Hepatocyte (in vitro differentiated cells): ENCODE results near the gene MAP2. TPM values are rescaled to one million over a fixed set of nuclear protein-coding genes. Genes with fewer than 3 reads are reported as not detected.

Source experiments
- DNase-seq: peaks from one replicate; pipeline ENCODE4 v3.0.0-alpha.2; 2016; ENCODE audit warnings: low spot score
- H2AFZ ChIP-seq: fragments of 200-600 bp; sonication (generic); 2 replicates; pipeline ENCODE4 v1.6.0; 2016; ENCODE audit warnings: antibody characterized with exemption, mild to moderate bottlenecking
- H3K27ac ChIP-seq: fragments of 200-600 bp; sonication (generic); 2 replicates; pipeline ENCODE4 v1.5.1; 2016; ENCODE audit warnings: mild to moderate bottlenecking
- H3K27me3 ChIP-seq: fragments of 200-600 bp; sonication (generic); 2 replicates; pipeline ENCODE4 v1.6.1; 2016
- H3K36me3 ChIP-seq: fragments of 200-600 bp; sonication (generic); replicated peaks from 2 replicates; pipeline ENCODE4 v1.5.1; 2016; ENCODE audit warnings: low read depth; ENCODE audit not compliant: insufficient read depth
- H3K4me1 ChIP-seq: fragments of 200-600 bp; sonication (generic); 2 replicates; pipeline ENCODE4 v1.5.1; 2016; ENCODE audit warnings: mild to moderate bottlenecking, moderate library complexity; ENCODE audit not compliant: insufficient read depth
- H3K4me2 ChIP-seq: fragments of 200-600 bp; sonication (generic); 2 replicates; pipeline ENCODE4 v1.6.0; 2016
- H3K4me3 ChIP-seq: fragments of 200-600 bp; sonication (generic); 2 replicates; pipeline ENCODE4 v1.5.1; 2016; ENCODE audit warnings: mild to moderate bottlenecking
- H3K79me2 ChIP-seq: fragments of 200-600 bp; sonication (generic); 2 replicates; pipeline ENCODE4 v1.6.0; 2017; ENCODE audit warnings: mild to moderate bottlenecking
- H3K9me2 ChIP-seq: fragments of 200-600 bp; sonication (generic); replicated peaks from 2 replicates; pipeline ENCODE4 v1.6.0; 2017; ENCODE audit warnings: mild to moderate bottlenecking; ENCODE audit not compliant: insufficient read depth
- H3K9me3 ChIP-seq: fragments of 200-600 bp; sonication (generic); 2 replicates; pipeline ENCODE4 v1.5.1; 2016; ENCODE audit warnings: low read depth, mild to moderate bottlenecking
- H4K20me1 ChIP-seq: fragments of 200-600 bp; sonication (generic); 2 replicates; pipeline ENCODE4 v1.6.0; 2016; ENCODE audit warnings: mild to moderate bottlenecking; ENCODE audit not compliant: insufficient read depth, poor library complexity, severe bottlenecking
- EZH2 ChIP-seq: fragments of 200-600 bp; sonication (generic); IDR thresholded peaks from 2 replicates; pipeline ENCODE4 v1.6.1; 2016; ENCODE audit warnings: antibody characterized with exemption, mild to moderate bottlenecking, borderline replicate concordance
- EZH2phosphoT487 ChIP-seq: fragments of 200-600 bp; sonication (generic); IDR thresholded peaks from one replicate; pipeline ENCODE4 v1.6.1; 2018; ENCODE audit warnings: antibody characterized with exemption, mild to moderate bottlenecking, low read depth, moderate library complexity; ENCODE audit not compliant: unreplicated experiment, severe bottlenecking
- whole genome bisulfite sequencing: methylation state at CpG from one replicate; pipeline ENCODE4 v1.1.6; 2016; ENCODE audit warnings: low lambda C conversion rate; ENCODE audit errors: missing lambda C conversion rate; 5-methylcytosine and 5-hydroxymethylcytosine counted together
- polyA plus RNA-seq: library from polyadenylated mRNA; unstranded; fragments of >200 nt; fragmentation: Nextera tagmentation; extraction: Ambion mirVana; gene quantifications from 2 replicates; pipeline ENCODE4 v1.2.1, GENCODE V29; 2016
- total RNA-seq: library from RNA; depleted of rRNA; stranded (reverse); fragments of >200 nt; gene quantifications from 2 replicates; pipeline ENCODE4 v1.2.3, GENCODE V29; 2014
- TF ChIP-seq, protein P1 (sequence below): fragments of 200-600 bp; sonication (generic); IDR thresholded peaks from 2 replicates; pipeline ENCODE4 v1.5.1; 2016; ENCODE audit warnings: antibody characterized with exemption, mild to moderate bottlenecking; ENCODE audit not compliant: poor library complexity

The MAP2 gene
- total and polyA plus RNA-seq, 2 experiments from 2014 or later: 4.6 to 5.8 TPM

DNA sequence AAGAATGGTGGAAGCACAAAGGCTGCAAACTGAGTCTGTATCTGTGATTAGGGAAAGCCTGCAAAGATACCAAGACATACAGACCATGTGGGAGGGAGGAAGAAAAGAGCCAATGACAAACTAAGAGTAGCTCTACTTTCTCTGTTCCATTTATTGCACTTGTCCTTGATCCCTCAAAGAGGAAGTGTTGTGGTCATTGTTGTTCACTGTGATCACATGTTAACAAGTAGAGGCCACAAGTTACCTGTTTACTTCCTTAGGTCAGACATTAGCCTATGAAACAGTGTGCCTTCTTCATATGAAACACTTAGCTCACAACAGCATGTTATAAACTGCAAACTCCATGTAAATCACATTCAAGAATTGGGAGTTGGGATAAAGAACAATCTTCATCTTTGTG lies 32.6 kb downstream of the MAP2 start:
- no peaks in the 10 kb centered on the region for H3K27me3 ChIP-seq
- H4K20me1 ChIP-seq: no peaks in the 10 kb centered on the region
- H3K9me2 ChIP-seq: no peaks in the 10 kb centered on the region
- H3K9me3 ChIP-seq: no peaks in the 10 kb centered on the region
- H3K4me3 ChIP-seq: no peak overlapping the region
- H3K36me3 ChIP-seq: no peaks in the 10 kb centered on the region
- H3K4me2 ChIP-seq: no peak overlapping the region
- H3K4me1 ChIP-seq: no peaks in the 10 kb centered on the region
- H2AFZ ChIP-seq: no peak overlapping the region
- no peak for DNase-seq
- H3K27ac ChIP-seq: no peak overlapping the region
- TF ChIP-seq EZH2phosphoT487 (no peak), EZH2 (no peak)
- TF ChIP-seq, protein P1, sequence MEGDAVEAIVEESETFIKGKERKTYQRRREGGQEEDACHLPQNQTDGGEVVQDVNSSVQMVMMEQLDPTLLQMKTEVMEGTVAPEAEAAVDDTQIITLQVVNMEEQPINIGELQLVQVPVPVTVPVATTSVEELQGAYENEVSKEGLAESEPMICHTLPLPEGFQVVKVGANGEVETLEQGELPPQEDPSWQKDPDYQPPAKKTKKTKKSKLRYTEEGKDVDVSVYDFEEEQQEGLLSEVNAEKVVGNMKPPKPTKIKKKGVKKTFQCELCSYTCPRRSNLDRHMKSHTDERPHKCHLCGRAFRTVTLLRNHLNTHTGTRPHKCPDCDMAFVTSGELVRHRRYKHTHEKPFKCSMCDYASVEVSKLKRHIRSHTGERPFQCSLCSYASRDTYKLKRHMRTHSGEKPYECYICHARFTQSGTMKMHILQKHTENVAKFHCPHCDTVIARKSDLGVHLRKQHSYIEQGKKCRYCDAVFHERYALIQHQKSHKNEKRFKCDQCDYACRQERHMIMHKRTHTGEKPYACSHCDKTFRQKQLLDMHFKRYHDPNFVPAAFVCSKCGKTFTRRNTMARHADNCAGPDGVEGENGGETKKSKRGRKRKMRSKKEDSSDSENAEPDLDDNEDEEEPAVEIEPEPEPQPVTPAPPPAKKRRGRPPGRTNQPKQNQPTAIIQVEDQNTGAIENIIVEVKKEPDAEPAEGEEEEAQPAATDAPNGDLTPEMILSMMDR: no peak
- no peaks in the 10 kb centered on the region for H3K79me2 ChIP-seq

DNA sequence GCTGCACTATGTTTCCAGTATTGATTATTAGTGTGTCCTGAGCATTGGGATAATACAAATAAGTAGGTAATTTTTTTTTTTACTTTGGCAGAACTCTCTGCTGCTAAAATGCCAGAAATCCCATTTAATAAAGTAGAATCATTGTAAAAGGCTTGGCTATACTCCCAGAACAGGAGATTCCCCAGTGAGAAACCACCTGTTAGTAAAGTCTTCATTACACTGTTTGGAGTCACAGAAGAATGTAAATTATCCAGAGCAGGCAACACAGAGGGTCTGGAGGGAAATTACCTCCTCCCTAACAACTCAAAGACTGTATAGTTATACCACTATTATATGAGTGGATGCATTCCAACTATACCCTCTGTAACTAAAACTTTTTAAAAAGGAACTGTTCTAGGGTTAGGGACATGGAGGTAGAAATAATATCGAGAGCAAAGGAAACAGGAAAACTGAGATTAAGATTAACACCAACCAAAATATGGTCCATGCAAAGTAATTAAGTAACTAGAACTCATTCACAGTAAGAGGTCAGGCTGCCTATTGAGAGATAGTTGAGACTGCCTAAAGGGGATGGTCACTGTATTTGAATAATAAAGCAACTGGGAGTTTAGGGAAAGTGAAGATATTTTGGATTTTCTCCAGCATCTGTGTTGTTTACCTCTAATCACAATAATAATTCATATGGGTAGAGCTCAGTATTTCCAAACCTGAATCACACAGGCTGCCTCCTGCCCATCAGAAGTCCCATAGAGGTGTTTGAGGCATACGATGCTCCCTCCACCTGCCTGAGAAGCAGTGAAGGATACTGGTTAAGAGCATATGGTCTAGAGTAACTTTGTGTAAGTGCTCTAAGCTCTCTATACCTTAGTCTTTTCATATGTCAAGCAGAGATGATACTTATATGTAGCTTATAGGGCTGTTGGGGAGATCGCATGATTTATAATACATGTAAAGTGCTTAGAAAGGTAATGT lies 34.4 kb downstream of the MAP2 start:
- DNase-seq: no peak
- Histone ChIP-seq H3K27ac (no peak overlapping the region), H3K27me3 (no peaks in the 10 kb centered on the region), H3K4me2 (no peak overlapping the region), H3K9me3 (no peaks in the 10 kb centered on the region), H2AFZ (no peak overlapping the region), H3K36me3 (no peaks in the 10 kb centered on the region), H3K4me3 (no peak overlapping the region), H4K20me1 (no peaks in the 10 kb centered on the region), H3K4me1 (no peaks in the 10 kb centered on the region), H3K9me2 (no peaks in the 10 kb centered on the region), H3K79me2 (no peaks in the 10 kb centered on the region)
- WGBS: 77% methylated on average over 3 of the region's 3 CpGs
- no peak for TF ChIP-seq EZH2
- TF ChIP-seq EZH2phosphoT487: no peak
- TF ChIP-seq, protein P1: no peak

DNA sequence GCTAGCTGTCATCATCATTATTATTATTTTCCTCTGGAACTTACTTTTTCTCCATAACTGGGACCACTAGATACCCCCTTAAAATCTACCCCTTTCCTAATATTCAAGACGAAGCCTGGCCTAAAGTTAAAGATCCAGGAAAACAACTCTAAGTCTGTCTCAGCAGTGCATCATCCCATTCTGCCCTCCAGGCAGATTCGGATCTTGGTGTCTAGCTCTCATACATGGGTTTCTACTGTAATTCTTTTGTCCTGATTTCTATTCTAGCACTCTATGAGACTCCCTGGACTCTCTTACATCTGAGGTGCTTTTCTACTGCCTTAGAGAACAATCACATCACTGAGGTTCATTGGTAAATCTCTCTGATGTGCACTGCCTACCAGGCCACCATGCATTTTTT lies 35.5 kb downstream of the MAP2 start:
- TF ChIP-seq, protein P1: no peak
- TF ChIP-seq EZH2phosphoT487 (no peak), EZH2 (no peak)
- Histone ChIP-seq H3K9me3 (no peaks in the 10 kb centered on the region), H3K36me3 (no peaks in the 10 kb centered on the region), H3K4me3 (no peak overlapping the region), H2AFZ (no peak overlapping the region), H3K9me2 (no peaks in the 10 kb centered on the region), H3K4me1 (no peaks in the 10 kb centered on the region), H3K79me2 (no peaks in the 10 kb centered on the region), H3K27ac (no peak overlapping the region), H3K4me2 (no peak overlapping the region), H4K20me1 (no peaks in the 10 kb centered on the region), H3K27me3 (no peaks in the 10 kb centered on the region)
- DNase-seq: no peak
- WGBS: 90% methylated on average over 2 of the region's 2 CpGs
